GM12892 (cell line): ENCODE results near the gene RRAGC.

ENCODE experiments used
- POLR2AphosphoS5 ChIP-seq: IDR thresholded peaks from 2 replicates; pipeline ENCODE4 v1.6.1; 2011; ENCODE audit warnings: low read depth, low read length, control low read depth
- TAF1 ChIP-seq: IDR thresholded peaks from 2 replicates; pipeline ENCODE4 v1.6.1; 2011; ENCODE audit warnings: low read depth, mild to moderate bottlenecking, control low read depth, low read length, borderline replicate concordance

- TF ChIP-seq POLR2AphosphoS5 (no peak), TAF1 (no peak)
Measured at GRCh38 chr1:38872401-38873026, 12.9 kb upstream of the RRAGC start.
